OCI-LY1 (cell line): ENCODE data around the gene EXOC6.

Experiments
- EZH2 ChIP-seq: fragments of 200-600 bp; sonication (generic), shearing (Covaris generic); IDR thresholded peaks from 2 replicates; pipeline ENCODE4 v1.8.0; 2017; ENCODE audit warnings: borderline replicate concordance, mixed run types, mild to moderate bottlenecking, antibody characterized with exemption, low read length, moderate library complexity, mixed read lengths
- TF ChIP-seq, protein P1 (sequence below): fragments of 200-600 bp; sonication (generic), shearing (Covaris generic); IDR thresholded peaks from 2 replicates; pipeline ENCODE4 v1.5.1; 2017; ENCODE audit warnings: mild to moderate bottlenecking, antibody characterized with exemption, low read length, moderate library complexity, mixed read lengths

DNA sequence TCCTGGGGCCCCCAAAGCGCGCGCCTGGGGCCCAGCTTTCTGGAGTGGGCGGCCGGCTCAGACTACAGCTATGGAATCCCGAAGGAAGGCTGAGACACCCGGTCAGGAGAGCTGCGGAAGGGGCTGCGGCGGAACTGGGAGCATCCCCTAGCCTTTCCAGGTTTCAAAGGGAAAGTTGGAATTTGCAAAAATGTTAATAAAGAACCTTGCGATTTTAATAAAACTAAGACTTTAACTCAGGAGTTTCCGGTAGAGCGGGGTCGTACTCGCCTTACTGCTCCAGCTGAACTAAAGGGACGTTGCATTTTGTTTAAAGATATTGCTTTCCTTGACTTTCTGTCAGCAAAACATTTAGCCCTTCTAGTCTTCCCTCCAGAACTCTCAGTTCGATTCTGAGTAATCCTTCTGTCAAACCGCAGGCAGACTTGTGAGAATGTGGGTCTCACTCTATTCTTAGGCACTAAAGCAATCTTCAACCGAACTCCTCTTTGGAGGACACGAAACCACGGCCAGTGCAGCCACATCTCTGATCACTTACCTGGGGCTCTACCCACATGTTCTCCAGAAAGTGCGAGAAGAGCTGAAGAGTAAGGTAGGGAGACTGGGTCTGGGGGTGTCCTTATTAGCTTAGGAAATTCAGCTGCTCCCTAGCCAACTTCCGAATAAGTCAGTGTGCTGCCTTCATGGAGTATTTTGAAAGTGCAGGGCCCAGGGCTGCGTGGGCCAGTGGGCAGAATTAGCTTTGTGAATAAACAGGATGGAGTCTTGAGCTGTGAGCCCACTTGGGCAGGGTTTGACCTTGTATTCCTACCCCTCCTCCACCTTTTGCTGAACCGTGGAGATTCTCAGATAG lies 227.3 kb downstream of the EXOC6 start:
- TF ChIP-seq EZH2, result no peak
- TF ChIP-seq, protein P1, sequence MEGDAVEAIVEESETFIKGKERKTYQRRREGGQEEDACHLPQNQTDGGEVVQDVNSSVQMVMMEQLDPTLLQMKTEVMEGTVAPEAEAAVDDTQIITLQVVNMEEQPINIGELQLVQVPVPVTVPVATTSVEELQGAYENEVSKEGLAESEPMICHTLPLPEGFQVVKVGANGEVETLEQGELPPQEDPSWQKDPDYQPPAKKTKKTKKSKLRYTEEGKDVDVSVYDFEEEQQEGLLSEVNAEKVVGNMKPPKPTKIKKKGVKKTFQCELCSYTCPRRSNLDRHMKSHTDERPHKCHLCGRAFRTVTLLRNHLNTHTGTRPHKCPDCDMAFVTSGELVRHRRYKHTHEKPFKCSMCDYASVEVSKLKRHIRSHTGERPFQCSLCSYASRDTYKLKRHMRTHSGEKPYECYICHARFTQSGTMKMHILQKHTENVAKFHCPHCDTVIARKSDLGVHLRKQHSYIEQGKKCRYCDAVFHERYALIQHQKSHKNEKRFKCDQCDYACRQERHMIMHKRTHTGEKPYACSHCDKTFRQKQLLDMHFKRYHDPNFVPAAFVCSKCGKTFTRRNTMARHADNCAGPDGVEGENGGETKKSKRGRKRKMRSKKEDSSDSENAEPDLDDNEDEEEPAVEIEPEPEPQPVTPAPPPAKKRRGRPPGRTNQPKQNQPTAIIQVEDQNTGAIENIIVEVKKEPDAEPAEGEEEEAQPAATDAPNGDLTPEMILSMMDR, result no peak
